ENCODE results near the gene IL17REL. TPM values are rescaled to one million over a fixed set of nuclear protein-coding genes. Genes with fewer than 3 reads are reported as not detected.
"Not testable (repeated sequence)": the region's sequence is repeated elsewhere in the genome, so short reads cannot be mapped to it uniquely, and the experiment has no call there.

The IL17REL gene
- total RNA-seq, 1 donor from 2014 or later, result 0.31 TPM

DNA sequence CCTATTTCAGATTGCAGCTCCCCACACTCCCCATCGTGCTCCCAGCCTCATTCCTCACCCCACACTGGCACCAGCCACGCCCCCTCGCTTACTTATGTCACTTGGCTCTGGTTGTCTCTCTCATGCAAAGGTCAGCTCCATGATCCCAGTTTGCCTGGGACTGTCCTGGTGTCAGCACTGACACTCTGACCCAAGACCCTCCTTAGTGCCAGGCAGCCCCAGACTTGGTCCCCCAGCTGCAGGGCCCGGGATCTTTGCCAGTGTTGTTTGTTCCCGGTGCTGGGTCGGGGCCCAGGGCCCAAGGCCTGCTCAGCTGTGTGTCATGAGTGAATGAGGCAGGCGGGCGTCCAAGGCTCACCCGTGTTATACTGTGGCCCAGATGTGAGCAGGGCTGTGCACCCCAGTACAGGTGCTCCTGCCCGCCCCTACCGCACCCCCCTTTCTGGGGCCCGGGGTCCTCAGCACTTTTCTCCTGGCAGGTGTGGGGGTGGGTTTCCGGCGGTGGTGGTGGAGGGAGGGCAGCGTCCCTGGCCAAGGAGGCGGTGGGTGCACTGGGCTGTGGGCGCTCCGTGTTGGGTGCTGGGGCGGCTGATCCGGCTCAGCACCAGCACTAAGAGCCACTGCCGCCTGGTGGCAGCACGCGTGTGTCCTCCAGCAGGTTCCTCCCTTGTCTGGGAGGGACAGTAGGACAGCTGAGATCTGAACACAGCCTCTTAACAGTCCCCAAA lies 19.5 kb downstream of the IL17REL start:
- Mint-ChIP-seq H3K9me3 (peaks cover 5% of the 10 kb centered on the region), H3K27me3 (no peaks in the 10 kb centered on the region), H3K27ac (peak overlapping the region; percentile 54), H3K36me3 (ENCODE audit: low read depth) (no peaks in the 10 kb centered on the region), H3K4me1 (peaks cover 13% of the 10 kb centered on the region), H3K4me3 (peak overlapping the region; percentile 41)
- POLR2A ChIA-PET, result interaction anchor here (1.2 to 4.3 kb wide), 9 partner anchors 10 to 68 kb away, joined by 3 to 41 read pairs (median 5); partner anchors contain the start of gene PIM3
- no peak for TF ChIP-seq CTCF (IDR thresholded peaks at IDR 0.05)
- peak; percentile 61 for DNase-seq
- CTCF ChIA-PET, result interaction anchor here (1.0 to 5.7 kb wide), 10 partner anchors 9 to 62 kb away, joined by 3 to 62 read pairs (median 7); no protein-coding TSS in a partner anchor
- peak; percentile 98 for ATAC-seq (ENCODE audit: low read depth)
- intact Hi-C loops (cut with micrococcal nuclease), result loop anchor here (1.0 to 2.0 kb wide), 6 partner anchors 16 to 226 kb away; partner anchors contain the start of gene PIM3

- no peak overlapping the region for H3K4me3 Mint-ChIP-seq
- ATAC-seq (ENCODE audit: low read depth) (no peak), DNase-seq (no peak)
- ChIA-PET CTCF (interaction anchor here (1.0 to 5.7 kb wide), 5 partner anchors 30 to 61 kb away, joined by 4 to 62 read pairs (median 12); no protein-coding TSS in a partner anchor), POLR2A (interaction anchor here (0.6 to 4.3 kb wide), 5 partner anchors 9 to 60 kb away, joined by 3 to 41 read pairs (median 4); partner anchors contain the start of gene PIM3)
- peaks cover 5% of the 10 kb centered on the region for H3K9me3 Mint-ChIP-seq
- intact Hi-C loops (cut with micrococcal nuclease), result loop anchor here (2.0 kb wide), 3 partner anchors 15 to 31 kb away; partner anchors contain the start of gene PIM3
- H3K27ac Mint-ChIP-seq, result no peak overlapping the region
- peaks cover 11% of the 10 kb centered on the region for H3K4me1 Mint-ChIP-seq
- no peak for TF ChIP-seq CTCF (IDR thresholded peaks at IDR 0.05)
- no peaks in the 10 kb centered on the region for H3K36me3 Mint-ChIP-seq (ENCODE audit: low read depth)
- H3K27me3 Mint-ChIP-seq, result no peaks in the 10 kb centered on the region
Observed at GRCh38 chr22:49991907-49992533, 20.5 kb downstream of the IL17REL start.

- POLR2A ChIA-PET, result interaction anchor here (1.0 to 4.3 kb wide), 2 partner anchors 55 to 59 kb away, joined by 4 to 41 read pairs; no protein-coding TSS in a partner anchor
- H3K27me3 Mint-ChIP-seq, result no peaks in the 10 kb centered on the region
- ATAC-seq (ENCODE audit: low read depth), result no peak
- intact Hi-C loops (cut with micrococcal nuclease), result no loop called here
- no peak overlapping the region for H3K4me3 Mint-ChIP-seq
- no peaks in the 10 kb centered on the region for H3K36me3 Mint-ChIP-seq (ENCODE audit: low read depth)
- no peak for TF ChIP-seq CTCF (IDR thresholded peaks at IDR 0.05)
- peaks cover 10% of the 10 kb centered on the region for H3K9me3 Mint-ChIP-seq
- H3K4me1 Mint-ChIP-seq, result peaks cover 11% of the 10 kb centered on the region
- CTCF ChIA-PET, result interaction anchor here (1.0 to 5.7 kb wide), 2 partner anchors 39 to 60 kb away, joined by 4 to 62 read pairs; no protein-coding TSS in a partner anchor
- DNase-seq, result no peak
- H3K27ac Mint-ChIP-seq, result no peak overlapping the region
Observed at GRCh38 chr22:49991167-49991566, 21.4 kb downstream of the IL17REL start.

GRCh38 chr22:49989826-49990225 lies 22.7 kb downstream of the IL17REL start:
- intact Hi-C loops (cut with micrococcal nuclease); H3K27me3 Mint-ChIP-seq; H3K36me3 Mint-ChIP-seq (ENCODE audit: low read depth); H3K27ac Mint-ChIP-seq; H3K4me3 Mint-ChIP-seq; ATAC-seq (ENCODE audit: low read depth); CTCF ChIA-PET; DNase-seq; POLR2A ChIA-PET: not testable (repeated sequence)
- Mint-ChIP-seq H3K9me3 (peaks cover 12% of the 10 kb centered on the region), H3K4me1 (peaks cover 11% of the 10 kb centered on the region)

GRCh38 chr22:49986325-49986724 lies 26.2 kb downstream of the IL17REL start:
- Mint-ChIP-seq H3K27ac (no peak overlapping the region), H3K4me3 (no peak overlapping the region), H3K36me3 (ENCODE audit: low read depth) (no peaks in the 10 kb centered on the region), H3K9me3 (peaks cover 12% of the 10 kb centered on the region), H3K27me3 (peaks cover 2% of the 10 kb centered on the region), H3K4me1 (peaks cover 8% of the 10 kb centered on the region)
- ChIA-PET POLR2A (no interaction called here), CTCF (interaction anchor here (1.7 to 1.8 kb wide), 2 partner anchors 44 to 56 kb away, joined by 5 read pairs; no protein-coding TSS in a partner anchor)
- intact Hi-C loops (cut with micrococcal nuclease), result no loop called here
- DNase-seq, result no peak
- ATAC-seq (ENCODE audit: low read depth), result no peak
- no peak for TF ChIP-seq CTCF (IDR thresholded peaks at IDR 0.05)
